Measurements from ENCODE around the gene KRTAP19-6. TPM values are rescaled to one million over a fixed set of nuclear protein-coding genes. Genes with fewer than 3 reads are reported as not detected.

The KRTAP19-6 gene
- total RNA-seq (2022; extraction: Qiagen RNA extraction; ENCODE audit: low read depth), result not detected in 5 replicates

GRCh38 chr21:30541764-30542163 lies at the start of gene KRTAP19-6:
Gene KRTAP19-6 (minus strand): TSS chr21:30541864. CDS start chr21:30541833, 31 bp downstream.

GRCh38 chr21:30590297-30590696 lies 48.6 kb upstream of the KRTAP19-6 start, which contains the start of gene KRTAP22-2:
Gene KRTAP22-2 (minus strand): TSS chr21:30590397.

GRCh38 chr21:30561264-30561895 lies 19.7 kb upstream of the KRTAP19-6 start, which contains the start of gene KRTAP19-7:
Gene KRTAP19-7 (minus strand): TSS chr21:30561314. CDS start chr21:30561289, 25 bp downstream.

GRCh38 chr21:30502041-30502440 lies 39.6 kb downstream of the KRTAP19-6 start, which contains the start of gene KRTAP19-5:
Gene KRTAP19-5 (minus strand): TSS chr21:30502141. CDS start chr21:30502090, 51 bp downstream.

GRCh38 chr21:30497065-30497464 lies 44.6 kb downstream of the KRTAP19-6 start, which contains the start of gene KRTAP19-4:
Gene KRTAP19-4 (minus strand): TSS chr21:30497165. CDS start chr21:30497110, 55 bp downstream.

GRCh38 chr21:30491963-30492428 lies 49.7 kb downstream of the KRTAP19-6 start, which contains the start of gene KRTAP19-3:
Gene KRTAP19-3 (minus strand): TSS chr21:30492013. CDS start chr21:30491957, 56 bp downstream.

Other genes starting within 250 kb of the KRTAP19-6 start
- gene KRTAP26-1, start 221.5 kb downstream of the KRTAP19-6 start, total RNA-seq (2022; extraction: Qiagen RNA extraction; ENCODE audit: low read depth), result not detected in 5 replicates
- not detected in 5 replicates for gene KRTAP27-1, start 204.2 kb downstream of the KRTAP19-6 start, total RNA-seq (2022; extraction: Qiagen RNA extraction; ENCODE audit: low read depth)
- not detected in 5 replicates for gene KRTAP23-1, start 193.3 kb downstream of the KRTAP19-6 start, total RNA-seq (2022; extraction: Qiagen RNA extraction; ENCODE audit: low read depth)
- gene KRTAP13-2, start 169.6 kb downstream of the KRTAP19-6 start, total RNA-seq (2022; extraction: Qiagen RNA extraction; ENCODE audit: low read depth), result not detected in 5 replicates
- gene KRTAP13-1, start 145.8 kb downstream of the KRTAP19-6 start, total RNA-seq (2022; extraction: Qiagen RNA extraction; ENCODE audit: low read depth), result not detected in 5 replicates
- not detected in 5 replicates for gene KRTAP13-3, start 115.9 kb downstream of the KRTAP19-6 start, total RNA-seq (2022; extraction: Qiagen RNA extraction; ENCODE audit: low read depth)
- gene KRTAP13-4, start 111.6 kb downstream of the KRTAP19-6 start, total RNA-seq (2022; extraction: Qiagen RNA extraction; ENCODE audit: low read depth), result not detected in 5 replicates
- not detected in 5 replicates for gene KRTAP15-1, start 101.6 kb downstream of the KRTAP19-6 start, total RNA-seq (2022; extraction: Qiagen RNA extraction; ENCODE audit: low read depth)
- gene KRTAP19-1, start 61.5 kb downstream of the KRTAP19-6 start, total RNA-seq (2022; extraction: Qiagen RNA extraction; ENCODE audit: low read depth), result not detected in 5 replicates
- not detected in 5 replicates for gene KRTAP19-2, start 54.4 kb downstream of the KRTAP19-6 start, total RNA-seq (2022; extraction: Qiagen RNA extraction; ENCODE audit: low read depth)
- gene KRTAP19-3, start 49.9 kb downstream of the KRTAP19-6 start, total RNA-seq (2022; extraction: Qiagen RNA extraction; ENCODE audit: low read depth), result not detected in 5 replicates
- gene KRTAP19-4, start 44.7 kb downstream of the KRTAP19-6 start, total RNA-seq (2022; extraction: Qiagen RNA extraction; ENCODE audit: low read depth), result not detected in 5 replicates
- gene KRTAP19-5, start 39.7 kb downstream of the KRTAP19-6 start, total RNA-seq (2022; extraction: Qiagen RNA extraction; ENCODE audit: low read depth), result not detected in 5 replicates
- gene KRTAP19-7, start 19.4 kb upstream of the KRTAP19-6 start, total RNA-seq (2022; extraction: Qiagen RNA extraction; ENCODE audit: low read depth), result not detected in 5 replicates
- gene KRTAP22-2, start 48.5 kb upstream of the KRTAP19-6 start, total RNA-seq (2022; extraction: Qiagen RNA extraction; ENCODE audit: low read depth), result not detected in 5 replicates
- not detected in 5 replicates for gene KRTAP6-3, start 50.6 kb upstream of the KRTAP19-6 start, total RNA-seq (2022; extraction: Qiagen RNA extraction; ENCODE audit: low read depth)
- gene KRTAP6-2, start 57.0 kb upstream of the KRTAP19-6 start, total RNA-seq (2022; extraction: Qiagen RNA extraction; ENCODE audit: low read depth), result not detected in 5 replicates
- not detected in 5 replicates for gene KRTAP22-1, start 59.2 kb upstream of the KRTAP19-6 start, total RNA-seq (2022; extraction: Qiagen RNA extraction; ENCODE audit: low read depth)
- gene KRTAP6-1, start 72.1 kb upstream of the KRTAP19-6 start, total RNA-seq (2022; extraction: Qiagen RNA extraction; ENCODE audit: low read depth), result not detected in 5 replicates
- not detected in 5 replicates for gene KRTAP20-1, start 74.6 kb upstream of the KRTAP19-6 start, total RNA-seq (2022; extraction: Qiagen RNA extraction; ENCODE audit: low read depth)
- not detected in 5 replicates for gene KRTAP20-4, start 78.8 kb upstream of the KRTAP19-6 start, total RNA-seq (2022; extraction: Qiagen RNA extraction; ENCODE audit: low read depth)
- gene KRTAP20-2, start 93.3 kb upstream of the KRTAP19-6 start, total RNA-seq (2022; extraction: Qiagen RNA extraction; ENCODE audit: low read depth), result not detected in 5 replicates
- gene KRTAP20-3, start 101.0 kb upstream of the KRTAP19-6 start, total RNA-seq (2022; extraction: Qiagen RNA extraction; ENCODE audit: low read depth), result not detected in 5 replicates
- gene KRTAP21-3, start 176.9 kb upstream of the KRTAP19-6 start, total RNA-seq (2022; extraction: Qiagen RNA extraction; ENCODE audit: low read depth), result not detected in 5 replicates
- gene KRTAP21-2, start 205.4 kb upstream of the KRTAP19-6 start, total RNA-seq (2022; extraction: Qiagen RNA extraction; ENCODE audit: low read depth), result not detected in 5 replicates
- gene KRTAP21-1, start 213.6 kb upstream of the KRTAP19-6 start, total RNA-seq (2022; extraction: Qiagen RNA extraction; ENCODE audit: low read depth), result not detected in 5 replicates

All from A549 treated with GW870086 at 1 μM for 4 hours (cell line).